NCI-H2227 (cell line): Measurements from ENCODE around the gene GRIP1.

Experiments
- DNase-seq: peaks from one replicate; lab custom pipeline; 2025; ENCODE audit not compliant: unreplicated experiment; lab: John Stamatoyannopoulos, UW

The GRIP1 gene, protein sequence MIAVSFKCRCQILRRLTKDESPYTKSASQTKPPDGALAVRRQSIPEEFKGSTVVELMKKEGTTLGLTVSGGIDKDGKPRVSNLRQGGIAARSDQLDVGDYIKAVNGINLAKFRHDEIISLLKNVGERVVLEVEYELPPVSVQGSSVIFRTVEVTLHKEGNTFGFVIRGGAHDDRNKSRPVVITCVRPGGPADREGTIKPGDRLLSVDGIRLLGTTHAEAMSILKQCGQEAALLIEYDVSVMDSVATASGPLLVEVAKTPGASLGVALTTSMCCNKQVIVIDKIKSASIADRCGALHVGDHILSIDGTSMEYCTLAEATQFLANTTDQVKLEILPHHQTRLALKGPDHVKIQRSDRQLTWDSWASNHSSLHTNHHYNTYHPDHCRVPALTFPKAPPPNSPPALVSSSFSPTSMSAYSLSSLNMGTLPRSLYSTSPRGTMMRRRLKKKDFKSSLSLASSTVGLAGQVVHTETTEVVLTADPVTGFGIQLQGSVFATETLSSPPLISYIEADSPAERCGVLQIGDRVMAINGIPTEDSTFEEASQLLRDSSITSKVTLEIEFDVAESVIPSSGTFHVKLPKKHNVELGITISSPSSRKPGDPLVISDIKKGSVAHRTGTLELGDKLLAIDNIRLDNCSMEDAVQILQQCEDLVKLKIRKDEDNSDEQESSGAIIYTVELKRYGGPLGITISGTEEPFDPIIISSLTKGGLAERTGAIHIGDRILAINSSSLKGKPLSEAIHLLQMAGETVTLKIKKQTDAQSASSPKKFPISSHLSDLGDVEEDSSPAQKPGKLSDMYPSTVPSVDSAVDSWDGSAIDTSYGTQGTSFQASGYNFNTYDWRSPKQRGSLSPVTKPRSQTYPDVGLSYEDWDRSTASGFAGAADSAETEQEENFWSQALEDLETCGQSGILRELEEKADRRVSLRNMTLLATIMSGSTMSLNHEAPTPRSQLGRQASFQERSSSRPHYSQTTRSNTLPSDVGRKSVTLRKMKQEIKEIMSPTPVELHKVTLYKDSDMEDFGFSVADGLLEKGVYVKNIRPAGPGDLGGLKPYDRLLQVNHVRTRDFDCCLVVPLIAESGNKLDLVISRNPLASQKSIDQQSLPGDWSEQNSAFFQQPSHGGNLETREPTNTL

GRCh38 chr12:66678338-66679275 lies at the start of gene GRIP1:
Gene GRIP1 (minus strand): TSS chr12:66679076. CDS start chr12:66678904, 172 bp downstream.
- DNase-seq, result peak; percentile 31

- DNase-seq, result no peak
Observed at GRCh38 chr12:66726556-66726955, 47.7 kb upstream of the GRIP1 start.

DNA sequence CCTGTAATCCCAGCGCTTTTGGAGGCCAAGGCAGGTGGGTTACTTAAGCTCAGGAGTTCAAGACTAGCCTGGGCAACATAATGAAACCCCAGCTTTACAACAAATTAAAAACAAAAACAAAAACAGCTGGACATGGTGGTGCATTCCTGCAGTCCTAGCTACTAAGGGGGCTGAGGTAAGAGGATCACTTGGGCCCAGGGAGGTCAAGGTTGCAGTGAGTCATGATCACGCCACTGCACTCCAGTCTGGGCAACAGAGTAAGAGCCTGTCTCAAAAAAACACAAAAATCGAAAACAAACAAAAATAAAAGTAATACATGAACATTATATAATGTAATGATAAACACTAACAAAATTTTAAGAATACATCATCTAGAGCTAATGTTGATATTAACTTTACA lies 46.2 kb upstream of the GRIP1 start:
- DNase-seq, result no peak

GRCh38 chr12:66724616-66725015 lies 45.7 kb upstream of the GRIP1 start:
- no peak for DNase-seq

DNA sequence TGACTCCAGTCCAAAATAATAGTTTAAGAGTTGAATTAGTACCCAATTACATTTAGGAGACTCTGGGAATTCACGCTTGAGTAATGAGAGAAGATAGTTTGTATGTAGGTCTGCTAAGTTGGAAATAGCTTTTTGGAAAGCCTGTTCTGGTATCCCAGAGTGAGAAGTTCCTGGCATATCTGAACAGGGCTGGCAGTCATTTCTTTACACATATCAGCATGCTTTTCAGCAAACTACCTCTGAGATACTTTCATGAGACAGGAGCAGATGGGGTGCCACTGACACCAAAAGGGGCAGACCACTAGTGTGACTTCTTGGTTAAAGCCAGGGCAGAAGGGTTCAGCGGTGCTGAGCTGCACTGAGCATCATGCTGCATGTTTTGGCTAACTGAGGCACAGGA lies 45.1 kb upstream of the GRIP1 start:
- no peak for DNase-seq

GRCh38 chr12:66719862-66720261 lies 41.0 kb upstream of the GRIP1 start:
- no peak for DNase-seq

DNA sequence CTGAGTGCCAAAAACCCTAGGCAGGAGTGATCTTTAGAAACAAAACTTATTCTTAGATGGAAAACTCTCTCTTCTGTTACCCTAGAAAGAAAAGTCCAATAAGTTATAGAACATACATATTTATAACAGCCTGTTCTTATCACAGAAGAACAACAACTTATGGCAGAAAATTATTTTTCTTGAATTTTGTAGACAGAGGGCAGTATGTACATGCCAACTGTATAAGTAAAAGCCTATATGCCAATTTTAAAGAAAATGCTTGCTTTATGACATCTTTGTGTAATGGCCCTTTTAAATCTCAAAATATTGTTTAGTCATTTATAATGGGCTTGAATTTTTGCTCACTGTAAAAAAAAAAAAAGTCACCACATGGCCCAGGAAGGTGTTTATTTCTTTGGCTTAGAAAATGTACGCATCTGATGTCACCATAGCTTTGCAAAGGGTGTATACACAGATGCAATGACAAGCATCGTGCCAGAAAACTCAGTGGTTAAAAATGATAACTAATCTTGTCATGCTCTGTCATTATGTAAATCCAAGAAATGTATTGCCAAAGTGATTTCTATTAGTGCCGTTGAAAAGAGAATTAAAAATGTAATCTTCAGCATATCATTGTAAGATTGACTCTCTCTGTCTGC lies 38.3 kb upstream of the GRIP1 start:
- DNase-seq, result no peak

DNA sequence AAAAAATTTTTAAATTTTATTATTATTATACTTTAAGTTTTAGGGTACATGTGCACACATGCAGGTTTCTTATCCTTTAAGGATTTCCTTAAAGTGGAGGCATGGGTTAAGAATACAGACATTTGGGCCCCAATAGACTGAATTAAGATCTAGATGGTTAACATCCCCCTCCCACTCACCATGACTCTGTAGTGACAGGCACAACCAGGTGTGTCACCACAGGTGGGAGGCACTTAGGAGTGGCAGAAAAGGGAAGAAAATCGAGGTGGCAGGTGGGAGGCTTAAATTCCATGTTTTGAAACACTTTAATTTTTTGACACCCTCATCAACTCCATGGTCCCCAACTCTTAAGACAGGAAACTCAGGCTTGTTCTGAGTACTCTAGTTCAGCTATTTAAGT lies 37.6 kb upstream of the GRIP1 start:
- no peak for DNase-seq

DNA sequence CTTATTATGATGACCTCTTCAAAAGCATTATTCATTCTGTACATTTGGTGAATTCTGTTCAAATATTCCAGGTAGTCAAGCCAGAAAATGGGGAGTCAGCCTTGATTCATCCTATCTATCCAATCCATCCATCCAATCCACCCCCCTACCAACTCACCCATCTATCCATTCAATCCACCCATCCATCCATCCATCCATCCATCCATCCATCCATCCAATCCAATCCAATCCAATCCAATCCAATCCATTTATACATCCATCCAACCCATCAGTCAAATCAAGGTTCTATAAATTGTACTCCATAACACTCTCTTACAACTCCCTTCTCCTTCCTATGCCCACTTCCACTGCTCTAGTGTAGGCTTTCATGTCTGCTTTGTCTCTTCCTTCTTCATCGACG lies 35.8 kb upstream of the GRIP1 start:
- DNase-seq, result no peak

DNA sequence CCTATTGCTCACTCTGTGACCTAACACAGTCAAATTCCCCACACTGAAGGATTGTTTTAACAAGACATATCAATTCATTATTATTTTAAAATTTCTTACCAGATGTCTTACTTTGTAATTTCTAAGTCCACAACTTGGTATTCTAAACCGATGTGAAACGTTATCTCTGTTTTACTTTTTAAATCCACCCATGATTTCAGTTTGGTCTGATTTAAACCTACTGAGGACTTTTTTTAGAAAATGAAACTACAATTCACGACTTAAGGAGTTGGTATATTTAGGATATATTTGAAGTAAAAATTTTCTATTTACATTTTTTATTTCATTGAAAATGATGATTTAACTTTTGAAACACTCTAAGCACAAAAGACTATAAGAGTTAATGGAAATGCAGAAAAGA lies 35.1 kb upstream of the GRIP1 start:
- no peak for DNase-seq

- no peak for DNase-seq
Observed at GRCh38 chr12:66709893-66710292, 31.0 kb upstream of the GRIP1 start.

DNA sequence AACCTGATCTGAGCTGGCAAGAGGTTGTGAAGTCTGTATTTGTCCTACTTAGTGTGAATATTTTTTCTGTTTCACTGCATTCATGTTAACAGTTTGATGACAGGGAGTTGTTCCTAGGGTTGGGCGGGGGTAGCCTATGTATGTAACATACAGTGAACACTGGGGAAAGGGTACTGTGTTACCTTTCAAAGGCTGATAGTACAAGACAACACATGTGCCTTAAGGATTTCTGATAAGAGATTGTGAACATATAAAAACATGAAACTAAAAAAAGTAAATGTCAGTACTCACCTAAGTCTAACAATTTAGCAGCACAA lies 30.5 kb upstream of the GRIP1 start:
- no peak for DNase-seq

GRCh38 chr12:66708704-66709456 lies 30.0 kb upstream of the GRIP1 start:
- peak; percentile 47 for DNase-seq

DNA sequence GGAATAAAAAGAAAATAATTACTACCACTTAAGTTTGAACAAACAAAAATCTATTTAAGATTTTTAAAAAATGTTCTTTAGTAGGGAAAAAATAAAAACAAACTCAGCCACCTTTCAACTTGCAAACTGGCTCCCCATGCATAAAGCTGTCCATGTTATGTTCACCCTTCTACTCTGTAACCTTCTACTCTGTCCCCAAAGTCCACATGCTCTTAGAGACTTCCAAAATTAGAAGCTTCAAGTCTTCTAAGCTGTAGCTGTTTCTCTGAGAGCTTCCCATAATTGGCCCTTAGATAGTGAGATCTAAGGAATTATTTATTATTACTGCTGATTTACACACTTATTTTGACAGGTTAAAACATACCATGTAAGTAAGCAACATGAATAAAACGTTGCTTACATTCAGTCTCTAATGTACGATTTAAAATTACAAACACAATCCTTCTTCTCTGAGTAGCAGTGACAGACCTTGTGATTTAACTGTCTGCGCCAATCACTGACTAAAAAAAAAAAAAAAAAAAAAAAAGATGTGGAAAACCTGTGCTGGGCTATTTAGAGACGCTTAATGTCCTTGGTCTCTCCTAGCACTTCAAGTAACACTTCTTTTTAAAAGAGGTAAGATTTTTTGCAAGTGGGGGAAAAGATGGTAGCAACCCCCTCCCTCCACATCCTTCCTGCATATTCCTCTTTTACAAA lies 28.3 kb upstream of the GRIP1 start:
- no peak for DNase-seq

GRCh38 chr12:66699738-66700482 lies 21.0 kb upstream of the GRIP1 start:
- DNase-seq, result no peak

- DNase-seq, result no peak
Observed at GRCh38 chr12:66698558-66698957, 19.7 kb upstream of the GRIP1 start.

GRCh38 chr12:66697404-66697803 lies 18.5 kb upstream of the GRIP1 start:
- DNase-seq, result no peak
